IMR-90 (cell line): Measurements from ENCODE around the gene DTX3L. TPM values are rescaled to one million over a fixed set of nuclear protein-coding genes. Genes with fewer than 3 reads are reported as not detected.

Source experiments
- ATAC-seq: fragments of 200-7000 bp; cut with Tn5 transposase; 2 replicates; pipeline ENCODE4 v1.9.1; 2020; ENCODE audit warnings: low read depth, mild to moderate bottlenecking, moderate library complexity
- BruUV-seq: library from RNA; stranded (reverse); fragments of 400-500 nt; replicated peaks from 2 replicates; lab custom pipeline; 2021; lab: Mats Ljungman, UMichigan
- CTCF ChIA-PET: fragments of 300-600 bp; formaldehyde crosslinking; extraction: SDS; loops from one replicate; lab custom pipeline; 2021; ENCODE audit warnings: antibody characterized with exemption; lab: Yijun Ruan, JAX
- POLR2A ChIA-PET: fragments of 300-600 bp; sonication (Branson Sonifier 250); formaldehyde crosslinking; loops from one replicate; lab custom pipeline; 2022; ENCODE audit warnings: antibody characterized with exemption; ENCODE audit not compliant: unreplicated experiment; lab: Charles Lee
- DNase-seq: peaks from one replicate; pipeline ENCODE4 v3.0.0; 2013
- H2AFZ ChIP-seq: replicated peaks from 2 replicates; pipeline ENCODE3; 2013; ENCODE audit warnings: low read length, mild to moderate bottlenecking; ENCODE audit not compliant: poor library complexity
- H2AK5ac ChIP-seq: 2 replicates; pipeline ENCODE4 v1.6.1; 2013; ENCODE audit warnings: low read depth, low read length, inconsistent platforms
- H2AK9ac ChIP-seq: replicated peaks from 2 replicates; pipeline ENCODE3; 2013; ENCODE audit warnings: mild to moderate bottlenecking, low read depth, low read length, moderate library complexity; ENCODE audit not compliant: poor library complexity
- H2BK120ac ChIP-seq: 2 replicates; pipeline ENCODE4 v1.6.1; 2013; ENCODE audit warnings: low read depth, low read length, inconsistent platforms
- H2BK15ac ChIP-seq: 3 replicates; pipeline ENCODE4 v1.6.1; 2013; ENCODE audit warnings: low read depth, low read length, inconsistent platforms
- H2BK20ac ChIP-seq: 2 replicates; pipeline ENCODE4 v1.6.1; 2013; ENCODE audit warnings: low read depth, mild to moderate bottlenecking, inconsistent platforms, low read length, moderate library complexity
- H2BK5ac ChIP-seq: 2 replicates; pipeline ENCODE4 v1.6.1; 2013; ENCODE audit warnings: mild to moderate bottlenecking, low read depth, low read length, inconsistent platforms; ENCODE audit not compliant: poor library complexity, severe bottlenecking
- H3K14ac ChIP-seq: replicated peaks from 2 replicates; pipeline ENCODE4 v1.6.1; 2013; ENCODE audit warnings: low read depth, low read length, inconsistent platforms
- H3K18ac ChIP-seq: 2 replicates; pipeline ENCODE4 v1.6.1; 2013; ENCODE audit warnings: low read depth, low read length, control low read depth
- H3K23ac ChIP-seq: 2 replicates; pipeline ENCODE4 v1.6.1; 2013; ENCODE audit warnings: low read depth, low read length, inconsistent platforms
- H3K27ac ChIP-seq: 2 replicates; pipeline ENCODE4 v1.5.1; 2013; ENCODE audit warnings: mild to moderate bottlenecking, control low read depth, low read length; ENCODE audit not compliant: insufficient read depth
- H3K27me3 ChIP-seq: 2 replicates; pipeline ENCODE4 v1.6.1; 2013; ENCODE audit warnings: low read length; ENCODE audit not compliant: control insufficient read depth, insufficient read depth
- H3K36me3 ChIP-seq: 2 replicates; pipeline ENCODE4 v1.6.1; 2013; ENCODE audit warnings: low read length, mixed read lengths; ENCODE audit not compliant: control insufficient read depth, insufficient read depth
- H3K4ac ChIP-seq: 2 replicates; pipeline ENCODE4 v1.6.1; 2013; ENCODE audit warnings: low read depth, low read length, inconsistent platforms
- H3K4me1 ChIP-seq: 2 replicates; pipeline ENCODE4 v1.6.1; 2013; ENCODE audit warnings: low read length, mixed read lengths; ENCODE audit not compliant: control insufficient read depth, insufficient read depth
- H3K4me2 ChIP-seq: 2 replicates; pipeline ENCODE4 v1.6.1; 2013; ENCODE audit warnings: low read depth, mild to moderate bottlenecking, control low read depth, low read length, moderate library complexity
- H3K4me3 ChIP-seq: 2 replicates; pipeline ENCODE4 v1.5.1; 2013; ENCODE audit warnings: low read depth, mild to moderate bottlenecking, control low read depth, low read length, moderate library complexity; ENCODE audit not compliant: insufficient read depth
- H3K56ac ChIP-seq: 2 replicates; pipeline ENCODE4 v1.6.1; 2013; ENCODE audit warnings: low read length, inconsistent platforms; ENCODE audit not compliant: insufficient read depth; ENCODE audit errors: extremely low read depth
- H3K79me1 ChIP-seq, 2 experiments: 2 replicates each; pipeline ENCODE4 v1.6.1; 2013; ENCODE audit warnings: low read length in 2 of 2, inconsistent platforms in 1 of 2, low read depth in 1 of 2
- H3K9ac ChIP-seq: 2 replicates; pipeline ENCODE4 v1.6.1; 2013; ENCODE audit warnings: low read depth, low read length, control low read depth
- H3K9me1 ChIP-seq: 2 replicates; pipeline ENCODE4 v1.6.1; 2013; ENCODE audit warnings: low read length, inconsistent platforms; ENCODE audit not compliant: insufficient read depth
- H3K9me3 ChIP-seq: 2 replicates; pipeline ENCODE4 v1.6.1; 2013; ENCODE audit warnings: low read length; ENCODE audit not compliant: control insufficient read depth, insufficient read depth
- H4K20me1 ChIP-seq: 2 replicates; pipeline ENCODE4 v1.6.1; 2013; ENCODE audit warnings: low read length, inconsistent platforms; ENCODE audit not compliant: insufficient read depth
- H4K5ac ChIP-seq: 2 replicates; pipeline ENCODE4 v1.6.1; 2013; ENCODE audit warnings: mild to moderate bottlenecking, low read depth, low read length, control low read depth
- H4K8ac ChIP-seq, 2 experiments: 2 replicates each; pipeline ENCODE4 v1.6.1; 2013; ENCODE audit warnings: low read depth in 2 of 2, low read length in 2 of 2, control low read depth in 1 of 2, inconsistent platforms in 1 of 2
- H4K91ac ChIP-seq: 2 replicates; pipeline ENCODE4 v1.6.1; 2013; ENCODE audit warnings: low read depth, low read length, inconsistent platforms; ENCODE audit not compliant: insufficient read depth
- MAFK ChIP-seq: IDR thresholded peaks from 2 replicates; pipeline ENCODE4 v1.6.1; 2012; ENCODE audit warnings: low read depth, low read length, improper control_type of control experiment
- WGBS, 2 experiments: methylation state at CpG; one replicate each; pipeline versions ENCODE4 v1.1.5 to v1.1.7; 2013; ENCODE audit warnings: missing lambda C conversion rate in 2 of 2; ENCODE audit not compliant: insufficient read length in 1 of 2; ENCODE audit errors: extremely low coverage in 2 of 2; 5-methylcytosine and 5-hydroxymethylcytosine counted together
- dilution Hi-C: fragments of 300-500 bp; cut with HindIII; formaldehyde crosslinking; loops from one replicate; pipeline ENCODE4 v1.14.3; 2018; ENCODE audit warnings: low sequenced_read_pairs; ENCODE audit not compliant: unreplicated experiment
- in situ Hi-C: fragments of 300-500 bp; cut with MboI; formaldehyde crosslinking; loops from 3 replicates; pipeline ENCODE4 v1.14.3; 2019; ENCODE audit warnings: low sequenced_read_pairs, inconsistent platforms, mixed read lengths
- intact Hi-C: fragments of 100-400 bp; cut with micrococcal nuclease; formaldehyde crosslinking; loops from 2 replicates; pipeline ENCODE4 v1.10.0; 2022
- polyA plus RNA-seq, 3 experiments: library from polyadenylated mRNA; depleted of rRNA; stranded (reverse); fragments of >200 nt; gene quantifications; 2 replicates each; pipeline ENCODE4 v1.2.3, GENCODE V29; 2012; ENCODE audit warnings: low replicate concordance in 1 of 3
- total RNA-seq: library from RNA; depleted of rRNA; stranded (reverse); fragments of >200 nt; gene quantifications from 2 replicates; pipeline ENCODE4 v1.2.3, GENCODE V29; 2012
- TF ChIP-seq, protein P1 (sequence below): fragments of 150-350 bp; IDR thresholded peaks from 2 replicates; pipeline ENCODE4 v1.6.1; 2017; ENCODE audit warnings: mild to moderate bottlenecking, antibody characterized with exemption, low read length, low read depth

The DTX3L gene
- total and polyA plus RNA-seq, 2 of the 4 experiments (the other 2 are of a cell fraction) = 4.1 to 7.9 TPM

DNA sequence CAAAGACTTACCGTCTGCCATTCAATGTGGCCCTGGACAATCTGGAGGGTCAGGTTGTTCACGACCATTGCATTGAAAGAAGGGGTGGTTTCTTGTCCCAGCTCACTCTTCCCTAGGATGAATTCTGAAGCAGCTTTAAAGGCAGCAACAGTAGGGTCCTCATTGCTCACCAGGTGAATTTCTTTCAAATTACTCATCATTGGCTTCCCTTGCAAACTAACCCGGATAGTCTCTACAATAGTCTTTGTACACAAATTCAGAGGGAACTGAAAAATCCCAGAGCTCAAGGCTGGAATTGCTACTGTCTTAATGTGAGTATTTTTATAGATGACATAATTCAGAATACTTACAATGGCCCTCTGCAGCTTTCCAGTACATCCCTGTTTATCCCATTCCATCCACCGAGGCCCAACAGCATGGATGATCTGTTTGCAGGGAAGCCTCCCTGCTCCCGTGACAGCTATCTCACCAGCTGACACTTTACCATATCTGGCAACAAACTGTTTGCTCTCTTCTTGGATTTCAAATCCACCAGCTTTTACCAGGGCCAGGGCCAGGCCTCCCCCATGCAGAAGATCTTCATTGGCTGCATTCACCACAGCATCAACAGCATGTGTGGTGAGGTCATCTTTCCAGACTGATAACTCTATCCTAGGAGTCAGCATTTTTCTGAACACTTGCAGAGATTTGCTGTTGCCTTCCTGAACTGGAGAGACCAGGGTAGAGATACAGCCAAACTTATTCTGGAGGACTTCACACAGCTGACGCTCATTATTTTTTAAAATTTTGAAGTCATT, 8.7 kb upstream of the DTX3L start:
- no peak overlapping the region for H3K56ac ChIP-seq
- no peak overlapping the region for H3K9ac ChIP-seq
- DNase-seq (peak; percentile 57), ATAC-seq (peak; percentile 79)
- H3K4me2 ChIP-seq = no peak overlapping the region
- POLR2A ChIA-PET = interaction anchor here (0.7 kb wide), 1 partner anchor 349 kb away, joined by 12 read pairs; no protein-coding TSS in a partner anchor
- WGBS, 2 experiments = 100% methylated on average over 2 of the region's 6 CpGs; no CpG with 5 or more reads in 1 of the 2 experiments
- H2AK9ac ChIP-seq = no peak overlapping the region
- peaks cover 7% of the 10 kb centered on the region; the same call in 1 of the 2 replicates for H3K9me1 ChIP-seq
- no peak overlapping the region for H2BK15ac ChIP-seq
- no peak overlapping the region for H4K8ac ChIP-seq
- peaks cover 3% of the 10 kb centered on the region; the same call in 1 of the 2 replicates for H3K4me1 ChIP-seq
- peak; percentile 84 for TF ChIP-seq MAFK
- TF ChIP-seq, protein P1, sequence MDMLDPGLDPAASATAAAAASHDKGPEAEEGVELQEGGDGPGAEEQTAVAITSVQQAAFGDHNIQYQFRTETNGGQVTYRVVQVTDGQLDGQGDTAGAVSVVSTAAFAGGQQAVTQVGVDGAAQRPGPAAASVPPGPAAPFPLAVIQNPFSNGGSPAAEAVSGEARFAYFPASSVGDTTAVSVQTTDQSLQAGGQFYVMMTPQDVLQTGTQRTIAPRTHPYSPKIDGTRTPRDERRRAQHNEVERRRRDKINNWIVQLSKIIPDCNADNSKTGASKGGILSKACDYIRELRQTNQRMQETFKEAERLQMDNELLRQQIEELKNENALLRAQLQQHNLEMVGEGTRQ = no peak
- H3K27ac ChIP-seq = no peak overlapping the region
- H2AFZ ChIP-seq = no peak overlapping the region
- no peak overlapping the region for H4K5ac ChIP-seq
- H3K27me3 ChIP-seq = no peaks in the 10 kb centered on the region
- no peak overlapping the region for H4K91ac ChIP-seq
- no peak overlapping the region for H3K18ac ChIP-seq
- intact Hi-C loops (no loop called here), dilution Hi-C loops (no loop called here), in situ Hi-C loops (loop anchor here (5.0 kb wide), 1 partner anchor 122 kb away; no protein-coding TSS in a partner anchor)
- H2BK5ac ChIP-seq = no peak overlapping the region
- H3K36me3 ChIP-seq = peaks cover 22% of the 10 kb centered on the region; the same call in 1 of the 2 replicates
- H2BK20ac ChIP-seq = no peak overlapping the region
- H3K23ac ChIP-seq = no peak overlapping the region
- H3K79me1 ChIP-seq = no peaks in the 10 kb centered on the region
- no TSS peak for BruUV-seq
- no peak overlapping the region for H2BK120ac ChIP-seq
- H2AK5ac ChIP-seq = no peak overlapping the region
- H3K9me3 ChIP-seq = no peaks in the 10 kb centered on the region
- H3K4ac ChIP-seq = no peak overlapping the region
- CTCF ChIA-PET = no interaction called here
- H3K4me3 ChIP-seq = no peak overlapping the region
- H4K20me1 ChIP-seq = no peaks in the 10 kb centered on the region
- no peak overlapping the region for H3K14ac ChIP-seq
